Upper lobe of left lung (tissue), 4 donors: ENCODE results near the gene CEP192.

ENCODE experiments used
- POLR2A ChIP-seq, 4 donors: fragments of 450-650 bp; IDR thresholded peaks; one replicate each; pipeline ENCODE4 v1.5.1; 2016 to 2017; ENCODE audit warnings: antibody characterized with exemption in 4 of 4, mild to moderate bottlenecking in 2 of 4
- POLR2AphosphoS5 ChIP-seq, 2 donors: sonication (generic); formaldehyde crosslinking; IDR thresholded peaks; one replicate each; pipeline ENCODE4 v1.5.1; 2017; ENCODE audit warnings: antibody characterized with exemption in 2 of 2
- TF ChIP-seq, protein P1 (sequence below), 6 experiments: fragments of 450-650 bp in 4 of 6; fragments of 200-600 bp in 2 of 6; sonication (generic) in 2 of 6; IDR thresholded peaks; one replicate each; pipeline ENCODE4 v1.5.1; 2016 to 2019; ENCODE audit warnings: antibody characterized with exemption in 6 of 6

DNA sequence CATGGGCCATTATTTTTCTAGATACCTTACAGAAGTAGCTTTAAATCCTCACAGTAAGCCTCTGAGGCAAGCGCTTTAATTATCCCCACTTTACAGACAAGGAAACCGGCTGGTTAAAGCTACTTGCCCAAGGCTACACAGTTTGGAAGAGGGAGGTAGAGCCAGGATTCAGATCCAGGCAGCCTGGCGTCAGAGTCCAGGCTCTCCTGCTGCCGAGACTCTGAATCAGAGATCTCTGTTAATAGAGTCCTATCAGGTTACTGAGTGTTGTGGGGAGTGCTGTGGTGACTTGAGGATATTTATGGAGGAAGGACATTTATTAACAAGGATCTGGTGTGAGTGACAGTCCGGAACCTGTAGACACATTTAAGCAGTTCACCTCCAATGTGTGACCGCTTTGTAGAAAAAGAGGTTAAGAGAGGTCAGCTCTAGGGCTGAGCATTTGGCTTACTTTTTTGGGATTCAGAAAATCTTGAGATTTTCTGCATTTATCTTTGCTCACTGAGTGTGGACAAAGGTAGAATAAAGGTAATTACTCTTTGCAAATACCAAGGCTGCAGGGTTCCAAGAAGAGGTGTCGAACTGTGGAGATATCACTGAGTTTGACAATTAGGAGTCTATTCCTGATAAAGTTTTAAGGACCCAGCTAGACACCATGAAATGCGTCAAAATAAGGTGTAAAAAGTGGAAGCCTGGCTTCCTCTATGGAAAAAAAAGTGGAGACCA lies 1.6 kb upstream of the CEP192 start:
- TF ChIP-seq, protein P1, sequence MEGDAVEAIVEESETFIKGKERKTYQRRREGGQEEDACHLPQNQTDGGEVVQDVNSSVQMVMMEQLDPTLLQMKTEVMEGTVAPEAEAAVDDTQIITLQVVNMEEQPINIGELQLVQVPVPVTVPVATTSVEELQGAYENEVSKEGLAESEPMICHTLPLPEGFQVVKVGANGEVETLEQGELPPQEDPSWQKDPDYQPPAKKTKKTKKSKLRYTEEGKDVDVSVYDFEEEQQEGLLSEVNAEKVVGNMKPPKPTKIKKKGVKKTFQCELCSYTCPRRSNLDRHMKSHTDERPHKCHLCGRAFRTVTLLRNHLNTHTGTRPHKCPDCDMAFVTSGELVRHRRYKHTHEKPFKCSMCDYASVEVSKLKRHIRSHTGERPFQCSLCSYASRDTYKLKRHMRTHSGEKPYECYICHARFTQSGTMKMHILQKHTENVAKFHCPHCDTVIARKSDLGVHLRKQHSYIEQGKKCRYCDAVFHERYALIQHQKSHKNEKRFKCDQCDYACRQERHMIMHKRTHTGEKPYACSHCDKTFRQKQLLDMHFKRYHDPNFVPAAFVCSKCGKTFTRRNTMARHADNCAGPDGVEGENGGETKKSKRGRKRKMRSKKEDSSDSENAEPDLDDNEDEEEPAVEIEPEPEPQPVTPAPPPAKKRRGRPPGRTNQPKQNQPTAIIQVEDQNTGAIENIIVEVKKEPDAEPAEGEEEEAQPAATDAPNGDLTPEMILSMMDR (IDR thresholded peaks at IDR 0.05), result no peak
- TF ChIP-seq POLR2A (IDR thresholded peaks at IDR 0.05) (no peak), POLR2AphosphoS5 (IDR thresholded peaks at IDR 0.05) (no peak)
